ENCODE results near the gene BCAP29.

- TF ChIP-seq CTCF (conservative IDR thresholded peaks at IDR 0.05; ENCODE audit: low read depth, low read length): no peak
- TF ChIP-seq RAD21 (IDR thresholded peaks at IDR 0.05; ENCODE audit: low read length): no peak
- no peak for TF ChIP-seq POLR2A (IDR thresholded peaks at IDR 0.05; ENCODE audit: low read depth, low read length)
- no peak for TF ChIP-seq USF2 (IDR thresholded peaks at IDR 0.05; ENCODE audit: low read depth, low read length)
- no peak for TF ChIP-seq NFE2L2 (IDR thresholded peaks at IDR 0.05; ENCODE audit: low read depth, low read length)
- TF ChIP-seq MAFK (IDR thresholded peaks at IDR 0.05; ENCODE audit: low read depth, low read length): no peak
- TF ChIP-seq SMC3 (IDR thresholded peaks at IDR 0.05; ENCODE audit: low read depth, low read length): no peak
- no peak for TF ChIP-seq RFX5 (IDR thresholded peaks at IDR 0.05; ENCODE audit: low read depth, low read length)
- TF ChIP-seq RCOR1 (IDR thresholded peaks at IDR 0.05; ENCODE audit: insufficient replicate concordance, low read length): no peak
- TF ChIP-seq MXI1 (IDR thresholded peaks at IDR 0.05; ENCODE audit: borderline replicate concordance, low read depth, low read length): no peak
These were observed 61.6 kb downstream of the BCAP29 start for GRCh38 chr7:107641676-107642075.
